ENCODE results near the gene ANKS6.
A peak's percentile ranks its signal among the peaks of the same experiment; 100 is the strongest.

Gene ANKS6

DNA sequence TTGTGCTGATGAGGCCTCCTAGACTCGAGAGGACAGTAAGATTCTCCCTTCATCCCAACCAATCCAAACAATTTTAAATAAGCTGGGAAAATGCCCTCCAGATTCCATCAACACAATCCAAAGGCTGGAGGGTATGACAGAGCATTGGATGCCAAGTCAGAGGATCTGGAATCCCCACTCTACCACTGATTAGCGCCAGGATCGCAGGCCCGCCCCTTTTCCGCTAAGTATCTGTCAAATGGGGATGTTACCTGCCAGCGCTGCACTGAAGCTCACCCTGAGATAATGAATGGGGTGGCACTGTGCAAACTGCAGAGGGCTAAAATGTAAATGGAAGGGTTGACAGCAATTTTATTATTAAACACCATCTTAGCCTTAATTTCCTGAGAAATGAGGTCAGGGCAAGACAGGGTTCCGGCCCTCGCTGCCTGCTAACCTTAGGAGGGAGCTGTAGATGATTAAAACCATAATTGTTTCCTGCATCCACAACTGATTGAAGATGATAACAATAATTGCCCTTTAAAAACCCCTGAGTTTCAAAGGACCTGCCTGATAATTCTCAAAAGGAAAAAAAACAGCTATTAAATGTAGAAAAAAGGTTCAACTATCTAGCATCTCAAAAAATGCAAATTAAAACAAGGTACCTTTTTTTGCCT is 56.0 kb downstream of the ANKS6 start:
- DNase-seq = no peak

GRCh38 chr9:98738741-98739140 is 57.6 kb downstream of the ANKS6 start:
- no peak for DNase-seq

DNA sequence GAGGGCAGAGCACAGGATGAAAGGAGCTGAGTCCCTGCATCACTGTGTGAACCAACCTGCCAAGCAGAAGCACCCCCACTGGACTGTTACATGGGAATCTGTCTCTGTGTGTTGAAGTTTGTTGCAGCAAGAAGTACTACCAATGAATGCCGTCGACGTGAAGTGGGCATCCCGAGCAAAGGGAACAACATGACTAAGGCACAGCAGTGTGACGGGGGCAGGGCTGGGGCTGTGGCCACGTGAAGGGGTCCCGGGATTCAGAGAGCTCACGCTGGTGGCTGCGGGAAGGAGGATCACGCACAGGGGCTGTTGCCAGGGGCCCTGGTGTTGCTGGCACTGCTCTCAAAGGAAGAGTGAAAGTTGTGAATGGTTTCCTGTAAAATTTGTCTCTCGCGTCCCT is 60.1 kb downstream of the ANKS6 start:
- DNase-seq = no peak

DNA sequence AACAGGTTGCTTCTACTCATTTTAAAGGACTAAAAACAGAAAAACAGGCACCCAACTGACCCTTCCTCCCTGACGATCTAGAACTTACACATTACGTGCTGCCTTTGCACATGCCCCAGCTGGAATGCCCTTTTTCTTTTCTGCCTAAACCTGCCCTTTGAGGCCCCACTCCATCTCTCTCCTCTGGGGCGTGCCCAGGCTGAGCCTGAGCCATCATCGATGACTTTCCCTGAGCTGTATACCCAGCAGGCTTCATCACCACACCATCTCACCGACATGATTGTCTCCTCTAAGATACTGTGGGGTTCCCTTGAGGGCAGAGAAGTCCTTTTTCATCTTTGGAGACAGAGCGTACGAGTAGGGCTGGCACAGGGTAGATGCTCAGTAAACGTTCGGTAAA is 63.6 kb downstream of the ANKS6 start:
- DNase-seq = no peak

DNA sequence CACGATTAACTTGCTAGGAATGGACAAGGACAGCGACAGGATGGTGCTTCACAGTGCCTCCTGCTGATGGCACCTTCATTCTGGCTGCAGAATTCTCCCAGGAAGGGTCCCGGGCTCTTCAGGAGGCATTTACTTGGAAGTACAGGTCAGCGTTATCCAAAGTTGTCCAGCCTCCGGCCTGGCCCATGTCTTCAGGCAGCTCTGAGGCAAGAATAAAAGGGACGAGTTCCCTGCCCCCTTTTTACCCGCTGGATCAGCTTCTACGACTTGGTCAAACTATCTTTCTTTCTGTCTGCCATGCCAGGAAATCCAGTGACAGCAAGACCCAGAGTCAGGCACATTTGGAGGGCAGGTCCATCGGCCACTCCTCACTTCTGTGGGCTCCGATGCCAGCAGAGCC is 64.3 kb downstream of the ANKS6 start:
- no peak for DNase-seq

DNA sequence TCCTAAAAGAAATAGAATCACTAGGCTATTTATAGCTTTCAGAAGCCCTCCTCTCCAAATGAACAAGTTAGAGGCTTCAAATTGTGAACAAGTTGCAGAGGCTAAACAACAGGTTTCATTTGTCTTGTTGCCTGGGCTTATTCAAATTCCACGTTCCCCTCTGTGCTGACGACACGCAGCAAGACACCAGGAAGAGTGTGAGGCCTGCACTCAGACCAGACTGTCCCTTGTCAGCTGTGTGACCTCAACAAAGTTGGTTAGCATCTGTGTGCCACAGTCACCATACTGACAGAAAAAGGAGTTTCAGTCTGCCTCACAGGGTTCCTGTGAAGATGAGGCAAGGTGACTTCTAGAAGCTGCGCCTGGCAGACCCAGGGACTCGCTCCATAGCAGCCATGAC is 65.5 kb downstream of the ANKS6 start:
- DNase-seq = no peak

- no peak for DNase-seq
These were observed 67.9 kb downstream of the ANKS6 start for GRCh38 chr9:98728500-98728899.

- no peak for DNase-seq
These were observed 68.9 kb downstream of the ANKS6 start for GRCh38 chr9:98727428-98727827.

- peak in 24 of 58 donors; percentile 2 to 78 (median 27) for DNase-seq
These were observed 69.6 kb downstream of the ANKS6 start for GRCh38 chr9:98726735-98727134.

DNA sequence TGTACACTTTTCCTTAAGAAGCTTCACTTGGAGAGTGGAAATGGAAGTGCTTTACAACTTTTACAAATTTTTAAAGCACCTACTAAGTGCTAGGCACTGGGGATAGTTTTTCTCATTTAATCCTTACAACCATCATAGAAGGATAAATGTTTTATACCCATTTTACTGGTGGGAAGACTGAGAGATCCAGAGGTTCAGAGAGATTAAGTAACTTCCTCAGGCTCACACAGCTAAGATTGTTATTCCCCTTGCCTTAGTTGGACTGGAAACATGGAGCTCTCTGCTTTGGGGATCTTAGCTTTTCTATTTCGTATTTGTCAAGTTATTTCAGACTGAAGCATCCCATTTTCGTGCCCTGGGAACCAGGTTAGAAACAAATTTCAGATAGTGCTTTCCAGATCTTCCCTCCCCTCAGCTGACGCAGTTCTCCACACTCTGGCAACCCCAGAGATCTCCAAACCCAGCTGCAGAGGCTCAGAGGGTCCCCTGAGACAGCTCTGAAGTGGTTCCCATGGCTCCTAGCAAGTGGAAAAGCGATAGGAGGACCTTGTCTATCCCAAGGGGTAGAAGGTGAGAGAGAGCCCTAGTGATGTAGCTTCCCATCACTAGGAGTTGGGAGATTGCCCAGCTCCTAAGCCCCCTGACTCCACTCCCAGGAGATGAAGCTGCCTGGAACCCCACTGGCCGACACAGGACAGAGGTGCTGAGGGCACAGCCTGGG is 71.4 kb downstream of the ANKS6 start:
- DNase-seq = no peak

DNA sequence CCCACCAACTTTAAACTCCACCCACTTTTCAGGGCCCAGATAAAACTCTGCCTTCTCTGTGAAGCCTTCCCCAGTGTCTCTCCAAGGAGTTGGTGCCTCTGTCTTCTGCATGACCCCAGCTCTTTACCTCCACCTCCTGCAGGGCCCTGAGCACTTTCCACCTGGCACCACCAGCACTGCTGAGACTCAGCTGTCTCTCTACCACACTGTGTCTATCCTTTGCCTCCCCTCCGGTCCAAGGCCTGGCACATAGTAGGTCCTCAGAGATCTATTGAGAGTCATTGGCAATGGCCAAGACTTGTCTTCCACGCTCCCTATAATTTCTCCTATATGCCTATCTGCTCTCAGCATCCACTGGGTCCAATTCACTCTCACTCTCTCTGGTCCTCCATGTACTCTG is 74.7 kb downstream of the ANKS6 start:
- DNase-seq = no peak

DNA sequence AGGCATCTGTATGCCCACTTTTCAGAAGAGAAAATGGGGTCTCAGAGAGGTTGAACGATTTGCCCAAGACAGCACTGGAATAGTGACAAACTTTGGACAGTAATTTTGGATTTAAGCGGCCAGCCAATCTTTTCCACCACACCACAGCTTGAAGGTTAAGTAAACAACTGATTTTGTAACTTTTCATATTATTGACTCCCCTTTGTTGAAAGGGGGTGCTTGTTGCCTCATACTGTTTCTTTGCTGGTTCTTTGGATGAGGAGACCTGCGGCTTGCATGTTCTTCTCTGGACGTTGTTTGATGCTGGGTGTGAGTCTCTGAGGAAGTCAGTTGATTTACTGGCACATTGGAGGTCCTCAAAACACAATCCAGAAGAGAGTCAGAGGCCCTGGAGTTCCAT is 76.0 kb downstream of the ANKS6 start:
- no peak for DNase-seq

- DNase-seq = no peak
These were observed 77.3 kb downstream of the ANKS6 start for GRCh38 chr9:98719055-98719454.

GRCh38 chr9:98714833-98715232 is 81.5 kb downstream of the ANKS6 start:
- DNase-seq = no peak

DNA sequence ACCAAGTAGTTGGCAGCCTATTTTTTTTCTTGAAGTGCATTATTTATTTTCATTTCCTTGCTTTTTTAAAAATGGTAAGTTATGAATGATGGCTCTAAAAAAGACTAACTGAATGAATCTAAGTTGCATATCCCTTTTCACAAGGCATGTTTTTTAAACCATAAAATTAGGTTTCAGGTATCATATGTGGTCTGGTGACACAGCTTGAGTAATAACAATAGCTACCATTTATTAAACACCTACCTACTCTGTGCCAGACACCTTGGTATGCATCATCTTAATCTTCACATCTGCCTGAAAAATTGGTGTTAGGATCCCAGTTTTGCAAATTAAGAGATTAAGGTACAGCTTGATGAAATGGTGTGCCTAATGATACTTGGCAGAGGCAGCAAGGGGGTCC is 83.4 kb downstream of the ANKS6 start:
- DNase-seq = no peak

- DNase-seq = no peak
These were observed 86.1 kb downstream of the ANKS6 start for GRCh38 chr9:98709968-98710965.

DNA sequence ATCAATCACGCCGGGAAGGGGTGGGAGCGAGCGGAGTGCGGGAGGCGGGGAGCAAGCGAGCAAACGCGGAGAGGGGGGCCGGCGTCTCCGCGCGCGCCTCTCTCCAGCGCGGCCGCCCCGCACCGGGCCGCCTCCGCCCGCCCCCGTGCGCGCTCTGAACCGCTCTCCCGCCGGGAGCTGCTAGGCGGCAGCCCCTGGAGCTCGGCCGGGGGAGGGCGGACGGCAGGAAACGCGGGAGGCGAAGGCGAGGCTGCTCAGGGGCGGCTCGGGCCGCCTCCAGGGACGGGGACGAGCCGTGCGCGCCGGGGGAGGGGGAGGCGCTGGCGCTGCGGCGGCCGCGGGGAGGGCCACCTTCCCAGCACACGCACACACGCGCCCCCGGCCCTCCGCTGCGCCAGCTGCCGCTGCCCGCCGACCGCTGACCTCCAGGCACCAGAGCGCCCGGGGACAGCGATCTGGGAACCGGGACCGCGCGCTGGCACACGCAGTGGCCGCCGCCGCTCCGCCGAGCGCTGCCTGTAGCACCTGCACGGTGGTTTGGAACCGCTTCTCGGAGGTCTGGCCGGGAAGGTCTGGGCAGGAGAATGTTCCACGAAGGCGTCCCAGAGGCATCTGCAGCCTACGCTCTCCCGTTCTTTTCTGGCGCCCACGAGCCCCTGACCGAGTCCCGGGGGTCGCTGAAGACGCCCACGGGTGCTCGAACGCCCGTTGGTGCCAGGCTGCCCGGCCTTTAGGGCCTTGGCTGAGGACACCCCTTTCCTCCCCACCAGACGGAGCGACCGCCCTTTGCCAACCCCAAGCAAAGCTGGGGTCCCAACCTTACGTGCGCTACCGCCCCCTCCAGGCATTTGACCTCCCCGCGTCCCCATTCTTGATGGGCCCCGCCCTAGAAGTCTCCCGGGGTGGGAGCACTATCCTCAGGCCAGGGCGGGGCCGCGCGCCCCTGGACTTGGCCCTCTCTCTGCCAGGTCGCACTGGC is 87.1 kb downstream of the ANKS6 start, which contains the start of gene GABBR2:
GABBR2 (minus strand) TSS at position 3 of the 979 bp plus-strand sequence. CDS start 198 bp downstream, outside the sequence.
- DNase-seq = peak in 21 of 58 donors; percentile 2 to 79 (median 37)

DNA sequence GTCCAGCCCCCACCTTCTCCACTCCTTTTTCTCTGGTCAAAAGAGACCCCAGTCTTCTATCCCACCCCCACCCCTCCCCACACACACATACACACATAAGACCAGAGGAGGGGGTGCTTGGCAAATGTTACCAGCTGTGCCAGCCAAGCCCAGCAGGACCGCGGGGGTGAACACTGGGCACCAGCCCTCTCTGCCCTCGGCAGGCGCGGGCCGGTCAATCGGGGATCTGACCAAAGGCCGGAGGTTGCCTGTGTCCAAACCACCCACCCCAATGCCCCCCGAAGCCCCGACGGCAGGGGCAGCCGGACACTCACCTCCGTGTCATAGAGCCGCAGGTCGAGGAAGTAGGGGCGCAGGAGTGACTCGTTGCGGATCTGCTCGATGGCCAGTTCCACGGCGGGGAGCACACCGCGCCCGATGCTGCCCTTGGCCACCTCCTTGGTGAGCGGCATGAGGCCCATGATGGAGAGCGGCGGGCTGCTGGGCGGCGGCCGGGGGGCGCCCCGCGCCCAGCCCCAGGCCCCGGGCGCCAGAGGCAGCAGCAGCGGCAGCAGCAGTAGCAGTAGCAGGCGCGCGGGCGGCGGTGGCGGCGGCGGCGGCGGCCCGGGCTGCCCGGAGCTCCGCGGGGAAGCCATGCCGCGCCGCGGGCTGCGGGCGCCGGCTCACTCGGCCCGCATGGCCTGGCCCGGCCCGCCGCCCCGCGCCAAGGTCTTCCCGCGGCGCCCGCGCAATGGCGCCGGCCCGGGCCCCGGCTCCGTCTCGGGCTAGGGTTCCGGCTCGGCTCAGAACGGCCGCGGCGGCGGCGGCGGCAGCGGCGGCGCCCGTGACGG is 88.0 kb downstream of the ANKS6 start:
- DNase-seq = no peak
